GM13976 (cell line): ENCODE data around the gene KCNJ1.

Experiments used
- DNase-seq: peaks from one replicate; pipeline ENCODE4 v3.0.0; 2012; ENCODE audit warnings: low spot score
- CTCF ChIP-seq: IDR thresholded peaks from 2 replicates; pipeline ENCODE4 v1.5.1; 2012; ENCODE audit warnings: borderline replicate concordance, mild to moderate bottlenecking; ENCODE audit not compliant: insufficient read depth; ENCODE audit errors: extremely low read depth, missing control alignments, control extremely low read depth
- in situ Hi-C: fragments of 300-500 bp; cut with MboI; formaldehyde crosslinking; loops from one replicate; pipeline ENCODE4 v1.12.0; 2022; ENCODE audit warnings: low sequenced_read_pairs, mixed read lengths, inconsistent platforms; ENCODE audit not compliant: unreplicated experiment

KCNJ1 gene

GRCh38 chr11:128854841-128855240, 12.3 kb downstream of the KCNJ1 start:
- TF ChIP-seq CTCF, result no peak
- in situ Hi-C loops, result loop anchor here (10.0 kb wide), 2 partner anchors 220 to 820 kb away; no protein-coding TSS in a partner anchor
- no peak for DNase-seq

- no peak for DNase-seq
- TF ChIP-seq CTCF, result no peak
- in situ Hi-C loops, result loop anchor here (10.0 kb wide), 2 partner anchors 219 to 819 kb away; no protein-coding TSS in a partner anchor
These were observed 13.5 kb downstream of the KCNJ1 start for GRCh38 chr11:128853559-128853958.

- no peak for TF ChIP-seq CTCF
- DNase-seq, result no peak
- in situ Hi-C loops, result loop anchor here (10.0 kb wide), 2 partner anchors 218 to 818 kb away; no protein-coding TSS in a partner anchor
These were observed 14.6 kb downstream of the KCNJ1 start for GRCh38 chr11:128852327-128853023.

- peak; percentile 80 for DNase-seq
- peak; percentile 71 for TF ChIP-seq CTCF
- in situ Hi-C loops, result loop anchor here (25.0 kb wide), 1 partner anchor 562 kb away; no protein-coding TSS in a partner anchor
These were observed 18.2 kb downstream of the KCNJ1 start for GRCh38 chr11:128848815-128849455.

- DNase-seq, result no peak
- no peak for TF ChIP-seq CTCF
- in situ Hi-C loops, result loop anchor here (25.0 kb wide), 1 partner anchor 560 kb away; no protein-coding TSS in a partner anchor
These were observed 20.1 kb downstream of the KCNJ1 start for GRCh38 chr11:128846985-128847384.

GRCh38 chr11:128845334-128845780, 21.7 kb downstream of the KCNJ1 start:
- no peak for TF ChIP-seq CTCF
- in situ Hi-C loops, result loop anchor here (25.0 kb wide), 1 partner anchor 558 kb away; no protein-coding TSS in a partner anchor
- DNase-seq, result no peak
